Suprapubic skin (tissue), 4 donors: ENCODE results near the gene ERRFI1.

Experiments
- CTCF ChIP-seq, 2 donors: fragments of 200-600 bp in 1 of 2; fragments of 450-650 bp in 1 of 2; sonication (generic) in 1 of 2; IDR thresholded peaks; one replicate each; pipeline ENCODE4 v1.5.1; 2016 to 2019; ENCODE audit warnings: antibody characterized with exemption in 2 of 2, mild to moderate bottlenecking in 1 of 2, moderate library complexity in 1 of 2
- EP300 ChIP-seq: sonication (generic); formaldehyde crosslinking; IDR thresholded peaks from one replicate; pipeline ENCODE4 v1.6.1; 2017; ENCODE audit warnings: antibody characterized with exemption
- POLR2A ChIP-seq, 2 donors: fragments of 450-650 bp; IDR thresholded peaks; one replicate each; pipeline ENCODE4 v1.6.1; 2017; ENCODE audit warnings: antibody characterized with exemption in 2 of 2, mild to moderate bottlenecking in 2 of 2, moderate library complexity in 2 of 2
- POLR2AphosphoS5 ChIP-seq, 3 donors: sonication (generic); formaldehyde crosslinking; IDR thresholded peaks; one replicate each; pipeline ENCODE4 v1.6.1; 2017; ENCODE audit warnings: antibody characterized with exemption in 3 of 3

GRCh38 chr1:7985851-7986612, 40.1 kb downstream of the ERRFI1 start:
- no peak for TF ChIP-seq CTCF (IDR thresholded peaks at IDR 0.05)
- TF ChIP-seq POLR2AphosphoS5 (IDR thresholded peaks at IDR 0.05): no peak
- TF ChIP-seq EP300: no peak
- TF ChIP-seq POLR2A (IDR thresholded peaks at IDR 0.05): no peak
